ENCODE data around the gene AICDA. TPM values are rescaled to one million over a fixed set of nuclear protein-coding genes. Genes with fewer than 3 reads are reported as not detected.
"Not testable (repeated sequence)": the region's sequence is repeated elsewhere in the genome, so short reads cannot be mapped to it uniquely, and the experiment has no call there.

AICDA gene
- 0.13 TPM for total RNA-seq
- long read RNA-seq = 0 reads

DNA sequence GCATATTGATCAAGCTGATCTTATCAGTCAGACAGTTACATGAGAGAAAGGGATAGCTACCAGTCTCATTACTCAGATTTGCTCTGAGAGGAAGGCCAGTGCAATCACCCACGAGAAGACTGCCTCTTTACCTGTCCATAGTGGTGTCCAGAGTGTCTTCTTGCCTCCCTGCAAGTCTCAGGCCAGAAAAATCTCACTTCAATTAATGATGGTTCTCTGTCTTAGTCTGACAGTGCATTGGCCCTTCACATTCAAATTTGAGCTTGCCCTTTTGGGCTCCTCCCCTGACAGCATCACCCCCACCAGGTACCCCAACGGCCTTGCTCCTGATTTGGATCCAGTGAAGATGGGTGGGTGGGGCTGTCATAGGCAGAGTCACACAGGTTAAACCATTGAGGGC is at the start of gene AICDA:
Gene AICDA, minus strand, starts transcription at position 231 of the 400 bp plus-strand sequence. Its CDS starts 92 bp downstream, at position 139.
- DNase-seq (ENCODE audit: low spot score) = no peak
- intact Hi-C loops (cut with DNase I) = no loop called here

DNA sequence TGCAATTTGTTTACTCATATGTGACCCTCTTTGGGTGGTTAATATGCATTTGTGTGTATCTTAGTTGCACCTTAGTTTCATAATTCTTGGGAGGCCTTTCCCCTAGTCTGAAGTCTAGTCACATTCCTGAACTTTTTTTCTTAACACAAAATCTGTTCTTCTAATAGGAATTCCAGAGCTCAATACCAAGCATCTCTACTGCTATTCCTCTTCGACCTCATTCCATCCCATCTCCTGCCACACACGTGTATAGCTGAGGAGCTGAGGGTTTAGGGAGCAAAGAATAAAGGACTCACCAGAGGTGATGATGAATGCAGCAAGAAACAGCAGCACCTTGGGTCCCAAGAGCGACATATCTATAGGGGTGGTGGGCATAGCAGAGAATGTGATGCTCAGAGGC is 49.1 kb upstream of the AICDA start:
- DNase-seq (ENCODE audit: low spot score) = no peak
- intact Hi-C loops (cut with DNase I) = no loop called here

DNA sequence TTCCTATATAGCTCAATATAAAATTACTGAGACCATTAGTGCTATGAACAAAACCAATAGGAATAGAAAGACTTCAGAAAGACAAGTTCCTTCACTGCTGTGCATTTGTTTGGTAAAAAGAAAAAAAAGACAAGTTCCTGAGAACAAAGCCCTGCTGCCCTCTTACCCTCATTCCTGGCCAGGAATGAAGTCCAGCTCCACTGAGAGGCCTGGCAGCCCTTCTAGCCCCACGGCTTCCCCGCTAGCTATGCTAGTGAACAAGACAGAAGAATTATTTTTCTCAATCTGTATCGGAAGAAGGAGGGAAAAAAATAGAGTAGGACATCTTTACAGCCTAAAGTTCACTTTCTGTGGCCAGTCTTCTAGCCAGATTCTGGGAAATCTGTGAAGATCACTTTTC is 48.4 kb upstream of the AICDA start:
- intact Hi-C loops (cut with DNase I) = no loop called here
- DNase-seq (ENCODE audit: low spot score) = no peak

DNA sequence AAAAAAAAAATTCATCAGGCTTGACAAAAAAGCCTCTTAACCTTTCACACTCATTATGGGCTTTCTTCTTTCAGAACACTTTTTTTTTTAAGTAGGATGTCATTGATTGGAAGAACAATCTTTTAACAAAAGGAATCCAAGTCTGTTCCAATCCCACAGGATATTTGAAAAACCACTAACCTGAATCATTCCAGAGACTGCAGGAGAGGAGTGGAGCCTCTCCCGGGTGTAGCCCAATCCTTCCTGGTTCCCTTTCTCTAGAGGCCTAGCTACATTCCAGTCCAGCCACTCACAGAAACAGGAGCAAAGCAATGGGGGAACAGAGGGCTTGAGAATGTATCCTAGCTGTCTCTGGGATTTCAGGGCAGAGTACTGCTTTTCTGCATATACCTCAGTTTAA is 45.7 kb upstream of the AICDA start:
- DNase-seq (ENCODE audit: low spot score) = no peak
- intact Hi-C loops (cut with DNase I) = loop anchor here (5.0 kb wide), 1 partner anchor 234 kb away; no protein-coding TSS in a partner anchor

DNA sequence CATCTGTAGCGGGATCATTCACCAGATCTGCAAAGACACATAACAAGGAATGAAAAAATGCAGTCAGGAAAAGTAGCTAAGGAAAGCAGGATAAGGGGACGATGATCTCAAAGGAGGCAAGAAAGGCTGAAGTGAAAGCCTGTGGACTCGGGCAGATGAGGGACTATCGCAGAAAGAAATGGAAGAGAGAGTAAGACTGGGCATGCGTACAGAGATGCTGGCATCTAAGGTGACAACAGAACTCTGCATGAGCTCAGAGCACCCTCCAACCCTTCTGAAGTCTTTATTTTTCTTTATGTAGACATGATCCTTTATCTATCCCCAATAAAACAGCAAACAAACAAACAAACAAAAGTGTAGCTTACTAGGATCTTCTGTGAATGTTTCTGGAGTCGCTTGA is 42.8 kb upstream of the AICDA start:
- intact Hi-C loops (cut with DNase I) = loop anchor here (5.0 kb wide), 1 partner anchor 237 kb away; no protein-coding TSS in a partner anchor
- no peak for DNase-seq (ENCODE audit: low spot score)

DNA sequence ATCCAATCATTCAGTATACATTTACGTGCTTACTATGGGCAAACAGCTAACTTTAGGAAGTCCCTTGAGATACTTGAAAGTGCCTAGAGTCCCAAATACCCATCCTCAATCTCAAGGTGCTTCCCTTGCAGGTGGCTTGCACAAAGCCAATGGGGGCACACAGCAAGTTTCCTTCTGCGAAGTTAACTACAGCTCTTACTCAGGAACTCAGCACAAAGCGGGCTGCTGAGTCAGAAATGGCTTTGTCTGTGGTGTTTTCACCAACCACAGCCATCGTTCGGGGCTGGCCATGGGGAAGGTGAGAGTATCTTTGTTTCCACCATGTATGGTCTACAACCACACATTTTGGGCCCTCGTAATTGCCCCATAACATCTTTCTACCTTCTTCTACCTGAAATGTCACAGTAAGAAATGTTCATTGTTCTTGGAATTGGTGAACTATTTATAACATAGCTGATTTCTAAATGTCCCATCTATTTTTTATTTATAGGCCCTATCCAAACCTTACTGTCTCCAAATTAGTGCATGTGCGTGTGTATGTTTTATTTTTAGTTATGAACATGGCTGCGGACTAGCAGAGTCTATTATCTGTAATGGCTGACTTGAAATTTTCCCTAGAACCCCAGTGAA is 36.0 kb upstream of the AICDA start:
- intact Hi-C loops (cut with DNase I) = no loop called here
- no peak for DNase-seq (ENCODE audit: low spot score)

DNA sequence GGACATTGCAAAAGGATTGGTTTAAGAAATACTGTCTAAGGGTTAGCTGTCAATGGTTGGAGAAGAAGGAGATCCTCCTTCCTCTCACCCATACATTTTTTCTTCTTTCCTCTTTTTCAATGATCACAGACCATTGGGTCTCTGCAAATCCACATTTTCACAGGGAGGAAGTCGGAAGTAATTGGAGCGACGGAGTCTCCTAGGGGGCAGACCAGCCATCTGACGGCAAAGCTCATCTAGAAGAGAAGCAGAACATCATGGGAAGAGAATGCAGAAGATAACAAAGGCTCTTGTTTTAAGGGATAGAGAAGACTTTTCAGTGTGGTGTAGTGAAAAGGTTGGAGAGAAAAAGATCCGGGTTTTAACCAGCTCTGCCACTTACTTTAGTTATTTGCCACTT is 35.3 kb upstream of the AICDA start:
- intact Hi-C loops (cut with DNase I) = no loop called here
- no peak for DNase-seq (ENCODE audit: low spot score)

DNA sequence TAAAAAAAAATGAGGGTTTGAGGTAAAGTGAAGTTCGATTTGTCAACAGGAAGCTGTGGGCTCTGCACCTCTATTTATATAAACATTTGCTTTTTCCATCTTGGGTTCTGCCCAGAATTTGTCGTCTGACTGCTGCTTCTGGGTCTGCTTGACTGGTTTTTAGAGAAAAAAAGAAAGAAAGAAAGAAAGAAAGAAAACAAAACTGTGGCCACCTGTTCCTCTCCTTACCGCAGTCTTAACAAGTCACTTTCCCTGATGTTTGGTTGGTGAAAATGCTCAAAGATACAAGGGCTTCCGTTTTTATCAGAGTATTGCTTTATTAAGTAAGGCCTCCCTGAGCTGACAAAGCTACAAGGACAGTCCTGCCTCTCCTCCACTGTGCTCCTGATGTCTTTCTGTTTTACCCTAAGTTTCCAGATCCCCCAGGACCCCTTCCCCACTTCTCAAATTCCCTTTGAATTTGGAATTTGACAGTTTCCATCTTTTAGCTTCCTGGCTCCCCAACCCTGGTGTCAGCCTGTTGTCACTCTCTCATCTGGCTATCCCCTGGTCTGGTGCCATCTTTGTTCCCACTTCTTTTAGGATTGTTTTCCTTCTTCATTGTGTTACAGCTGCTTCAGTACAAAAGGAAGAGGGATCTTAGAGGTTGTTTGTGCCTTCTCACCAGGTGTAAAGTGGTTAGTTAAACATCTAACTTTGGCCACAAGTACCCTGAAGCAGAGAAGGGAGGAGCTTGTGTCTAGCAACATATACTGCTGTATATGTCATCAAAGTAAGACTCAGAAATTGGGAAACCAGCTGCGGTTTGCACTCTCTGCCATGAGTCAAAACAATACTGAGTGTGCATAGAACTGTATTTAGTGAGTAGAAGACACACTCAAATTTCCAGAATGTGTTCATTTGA is 31.9 kb upstream of the AICDA start:
- intact Hi-C loops (cut with DNase I) = no loop called here
- no peak for DNase-seq (ENCODE audit: low spot score)

DNA sequence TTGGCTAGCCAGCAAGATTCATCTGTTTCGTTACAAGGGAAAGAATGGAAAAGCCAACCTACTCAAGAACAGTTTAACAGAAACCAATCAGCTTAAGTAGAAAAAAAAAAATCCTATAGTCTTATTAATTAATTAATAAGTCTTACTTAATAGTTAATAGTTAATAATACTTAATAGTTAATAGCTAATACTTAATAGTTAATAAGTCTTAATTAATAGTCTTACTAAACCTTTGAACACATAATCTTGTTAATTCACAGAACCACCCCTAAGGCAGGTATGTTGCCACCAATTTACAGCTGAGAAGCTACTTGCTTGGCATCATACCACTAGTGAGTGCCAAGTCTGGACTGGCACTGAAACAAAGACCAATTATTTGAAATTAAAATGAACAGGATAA is 30.1 kb upstream of the AICDA start:
- intact Hi-C loops (cut with DNase I) = no loop called here

DNA sequence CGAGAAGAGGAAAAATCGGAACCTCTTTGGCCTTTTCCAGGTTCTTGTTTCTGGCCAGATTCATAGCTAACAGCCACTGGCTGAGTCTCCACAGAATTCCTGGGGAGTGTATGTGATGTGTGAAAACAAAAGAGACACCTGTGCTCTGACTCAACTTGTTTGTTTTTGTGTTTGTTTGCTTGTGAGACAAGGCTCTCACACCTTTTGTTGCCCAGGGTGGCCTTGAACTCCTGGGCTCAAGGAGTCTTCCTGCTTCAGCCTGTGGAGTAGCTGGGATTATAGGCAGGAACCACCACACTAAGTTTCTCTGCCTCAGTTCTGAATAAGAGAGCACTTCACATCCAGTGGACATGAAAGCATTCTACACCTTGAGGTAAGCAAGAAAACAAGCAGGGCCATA is 27.3 kb upstream of the AICDA start:
- no peak for DNase-seq (ENCODE audit: low spot score)
- intact Hi-C loops (cut with DNase I) = no loop called here

More for the DNA sequence above, 30.1 kb upstream of the AICDA start:
- no peak for DNase-seq (ENCODE audit: low spot score)

DNA sequence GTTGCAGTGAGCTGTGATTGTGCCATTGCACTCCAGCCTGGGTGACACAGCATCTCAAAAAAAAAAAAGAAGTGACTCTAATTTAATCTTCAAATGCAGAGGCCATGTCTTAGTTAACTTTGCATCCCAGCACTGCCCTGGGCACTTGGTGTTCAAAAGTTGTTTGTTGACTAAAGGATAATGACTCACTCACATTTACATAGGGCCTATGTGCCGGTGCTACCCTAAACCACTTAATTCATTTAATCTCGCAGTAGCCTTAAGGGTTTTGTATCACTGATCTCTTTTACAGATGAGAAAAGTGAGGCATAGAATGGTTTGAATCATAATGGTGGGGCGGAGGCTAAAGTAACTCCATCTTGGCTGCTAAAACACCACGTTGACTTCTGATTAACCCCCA is 26.3 kb upstream of the AICDA start:
- DNase-seq (ENCODE audit: low spot score) = no peak
- intact Hi-C loops (cut with DNase I) = no loop called here

DNA sequence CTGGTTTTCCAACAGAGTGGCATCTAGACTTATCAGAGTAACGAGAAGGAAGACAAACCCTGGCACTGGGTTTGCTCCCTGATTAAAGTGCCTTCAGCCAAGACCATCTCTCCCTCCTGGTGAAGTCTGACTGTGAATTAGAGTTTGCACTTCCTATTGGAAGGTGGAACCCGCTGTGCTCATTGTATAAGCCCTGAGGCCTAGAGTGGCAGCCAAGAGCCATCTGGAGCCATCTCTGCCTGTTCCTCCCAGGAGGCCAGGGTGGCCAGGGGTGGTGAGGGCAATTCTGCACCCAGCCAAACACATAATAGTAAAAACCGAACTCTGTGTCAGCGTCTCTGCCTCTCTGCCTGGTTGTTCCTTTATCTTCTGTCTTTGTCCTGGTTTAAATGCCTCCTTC is 25.0 kb upstream of the AICDA start:
- no peak for DNase-seq (ENCODE audit: low spot score)
- intact Hi-C loops (cut with DNase I) = no loop called here

DNA sequence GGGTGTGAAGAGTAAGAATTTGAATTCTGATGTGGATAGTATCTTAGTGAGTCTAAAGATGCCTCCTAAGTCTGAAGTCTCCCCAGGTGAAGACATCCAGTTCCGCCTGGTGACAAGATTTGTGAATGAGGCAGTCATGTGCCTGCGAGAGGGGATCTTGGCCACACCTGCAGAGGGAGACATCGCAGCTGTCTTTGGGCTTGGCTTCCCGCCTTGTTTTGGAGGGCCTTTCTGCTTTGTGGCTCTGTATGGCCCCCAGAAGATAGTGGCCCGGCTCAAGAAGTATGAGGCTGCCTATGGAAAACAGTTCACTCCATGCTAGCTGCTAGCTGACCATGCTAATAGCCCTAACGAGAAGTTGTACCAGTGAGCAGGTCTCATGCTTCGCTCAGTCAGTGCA is 24.6 kb upstream of the AICDA start:
- intact Hi-C loops (cut with DNase I) = no loop called here
- no peak for DNase-seq (ENCODE audit: low spot score)

DNA sequence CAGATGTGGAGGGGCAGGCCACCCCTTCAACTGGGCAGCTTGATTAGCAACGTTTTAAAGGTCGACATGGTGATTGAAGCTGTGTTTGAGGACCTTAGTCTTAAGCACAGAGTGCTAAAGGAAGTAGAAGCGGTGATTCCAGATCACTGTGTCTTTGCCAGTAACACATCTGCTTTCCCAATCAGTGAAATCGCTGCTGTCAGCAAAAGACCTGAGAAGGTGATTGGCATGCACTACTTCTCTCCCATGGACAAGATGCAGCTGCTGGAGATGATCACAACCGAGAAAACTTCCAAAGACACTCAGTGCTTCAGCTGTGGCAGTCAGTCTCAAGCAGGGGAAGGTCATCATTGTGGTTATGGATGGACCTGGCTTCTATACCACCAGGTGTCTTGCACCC is 23.9 kb upstream of the AICDA start:
- DNase-seq (ENCODE audit: low spot score) = no peak
- intact Hi-C loops (cut with DNase I) = no loop called here

DNA sequence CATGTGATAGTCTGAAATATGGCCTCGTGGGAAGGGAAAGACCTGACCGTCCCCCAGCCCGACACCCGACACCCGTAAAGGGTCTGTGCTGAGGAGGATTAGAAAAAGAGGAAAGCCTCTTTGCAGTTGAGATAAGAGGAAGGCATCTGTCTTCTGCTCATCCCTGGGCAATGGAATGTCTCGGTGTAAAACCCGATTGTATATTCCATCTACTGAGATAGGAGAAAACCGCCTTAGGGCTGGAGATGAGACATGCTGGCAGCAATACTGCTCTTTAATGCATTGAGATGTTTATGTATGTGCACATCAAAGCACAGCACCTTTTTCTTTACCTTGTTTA is 23.3 kb upstream of the AICDA start:
- DNase-seq (ENCODE audit: low spot score); intact Hi-C loops (cut with DNase I): not testable (repeated sequence)

DNA sequence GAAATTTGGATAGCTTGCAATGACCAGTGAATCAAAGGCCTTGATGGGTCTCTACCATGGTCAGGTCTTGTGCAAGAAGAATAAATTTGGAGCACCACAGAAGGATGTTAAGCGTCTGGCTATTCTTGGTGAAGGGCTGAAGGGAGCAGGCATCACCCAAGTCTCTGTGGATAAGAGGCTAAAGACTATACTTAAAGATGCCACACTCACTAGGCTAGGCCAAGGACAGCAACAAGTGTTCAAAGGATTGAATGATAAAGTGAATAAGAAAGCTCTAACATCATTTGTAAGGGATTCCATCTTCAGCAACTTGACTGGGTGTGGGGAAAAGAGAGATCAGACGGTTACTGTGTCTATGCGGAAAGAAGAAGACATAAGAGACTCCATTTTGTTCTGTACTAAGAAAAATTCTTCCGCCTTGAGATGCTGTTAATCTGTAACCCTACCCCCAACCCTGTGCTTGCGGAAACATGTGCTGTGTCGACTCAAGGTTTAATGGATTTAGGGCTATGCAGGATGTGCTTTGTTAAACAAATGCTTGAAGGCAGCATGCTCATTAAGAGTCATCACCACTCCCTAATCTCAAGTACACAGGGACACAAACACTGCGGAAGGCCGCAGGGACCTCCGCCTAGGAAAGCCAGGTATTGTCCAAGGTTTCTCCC is 22.8 kb upstream of the AICDA start:
- intact Hi-C loops (cut with DNase I); DNase-seq (ENCODE audit: low spot score): not testable (repeated sequence)

DNA sequence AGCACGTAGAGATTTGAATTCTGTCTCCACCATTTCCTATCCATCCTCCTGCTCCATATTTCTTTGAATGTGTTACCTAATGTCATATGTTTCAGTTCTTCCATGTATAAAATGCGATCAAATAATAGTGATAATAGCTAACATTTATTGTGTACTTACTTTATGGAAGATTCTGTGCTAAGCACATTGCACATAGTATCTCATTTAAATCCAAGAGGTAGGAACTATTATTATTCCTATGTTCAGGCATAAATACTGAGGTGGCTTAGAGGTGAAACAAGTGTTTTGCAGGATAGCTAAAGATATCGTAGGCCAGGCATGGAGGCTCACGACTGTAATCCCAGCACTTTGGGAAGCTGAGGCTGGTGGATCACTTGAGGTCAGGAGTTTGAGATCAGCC is 17.5 kb upstream of the AICDA start:
- no peak for DNase-seq (ENCODE audit: low spot score)
- intact Hi-C loops (cut with DNase I) = no loop called here

DNA sequence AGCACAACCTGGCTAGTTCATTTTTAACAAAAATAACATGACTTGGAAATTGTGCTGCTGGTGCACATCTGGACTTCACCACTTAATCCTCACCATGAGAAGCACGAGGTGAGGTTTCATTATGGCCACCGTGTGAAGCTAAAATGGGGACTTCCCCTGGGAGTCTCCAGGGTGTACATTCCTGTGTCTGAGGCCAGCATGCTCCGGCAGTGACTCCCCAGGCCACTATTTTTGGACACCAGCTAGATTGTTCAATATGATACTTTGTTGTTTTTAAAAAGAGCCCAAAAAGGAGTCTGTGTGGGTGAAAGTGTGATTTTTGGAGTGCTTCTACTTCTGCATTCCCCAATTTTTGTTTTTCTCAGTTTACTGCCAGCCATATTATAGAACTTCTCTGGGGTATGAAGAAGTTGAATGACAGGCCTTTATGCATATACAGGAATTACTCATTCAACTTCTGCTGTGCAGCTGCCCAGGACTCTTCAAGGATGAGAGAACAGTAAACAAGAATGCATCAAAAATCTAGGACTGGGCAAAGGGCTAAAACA is 16.9 kb upstream of the AICDA start:
- intact Hi-C loops (cut with DNase I) = no loop called here
- DNase-seq (ENCODE audit: low spot score) = no peak

DNA sequence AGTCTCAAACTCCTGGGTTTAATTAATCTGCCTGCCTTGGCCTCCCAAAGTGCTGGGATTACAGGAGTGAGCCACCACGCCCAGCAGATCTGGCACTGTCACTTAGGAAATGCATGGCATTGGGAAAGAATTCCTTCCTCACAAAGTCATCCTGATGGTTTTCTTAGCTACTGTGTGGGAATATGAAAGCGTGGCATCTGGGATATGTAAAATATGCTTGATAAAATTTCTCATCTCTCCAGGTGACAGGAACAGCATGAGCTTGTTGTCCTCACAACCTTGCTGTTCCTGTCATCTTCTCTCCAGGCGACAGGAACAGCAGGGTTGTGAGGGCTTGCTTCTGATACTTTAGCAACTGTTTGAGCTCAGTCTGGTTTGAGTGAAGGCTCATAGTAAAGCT is 16.1 kb upstream of the AICDA start:
- DNase-seq (ENCODE audit: low spot score) = no peak
- intact Hi-C loops (cut with DNase I) = no loop called here

DNA sequence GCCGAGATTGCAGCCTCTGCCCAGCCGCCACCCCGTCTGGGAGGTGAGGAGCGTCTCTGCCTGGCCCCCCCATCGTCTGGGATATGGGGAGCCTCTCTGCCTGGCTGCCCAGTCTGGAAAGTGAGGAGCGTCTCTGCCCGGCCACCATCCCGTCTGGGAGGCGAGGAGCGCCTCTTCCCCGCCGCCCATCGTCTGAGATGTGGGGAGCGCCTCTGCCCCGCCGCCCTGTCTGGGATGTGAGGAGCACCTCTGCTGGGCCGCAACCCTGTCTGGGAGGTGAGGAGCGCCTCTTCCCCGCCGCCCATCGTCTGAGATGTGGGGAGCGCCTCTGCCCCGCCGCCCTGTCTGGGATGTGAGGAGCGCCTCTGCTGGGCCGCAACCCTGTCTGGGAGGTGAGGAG is 12.1 kb upstream of the AICDA start:
- intact Hi-C loops (cut with DNase I); DNase-seq (ENCODE audit: low spot score): not testable (repeated sequence)

Data from cardiac septum (tissue), 1 donor.